ENCODE results near the gene NCL. TPM values are rescaled to one million over a fixed set of nuclear protein-coding genes. Genes with fewer than 3 reads are reported as not detected.

The NCL gene
- total and polyA plus RNA-seq, 7 donors: 221 to 632 (median 382) TPM

DNA sequence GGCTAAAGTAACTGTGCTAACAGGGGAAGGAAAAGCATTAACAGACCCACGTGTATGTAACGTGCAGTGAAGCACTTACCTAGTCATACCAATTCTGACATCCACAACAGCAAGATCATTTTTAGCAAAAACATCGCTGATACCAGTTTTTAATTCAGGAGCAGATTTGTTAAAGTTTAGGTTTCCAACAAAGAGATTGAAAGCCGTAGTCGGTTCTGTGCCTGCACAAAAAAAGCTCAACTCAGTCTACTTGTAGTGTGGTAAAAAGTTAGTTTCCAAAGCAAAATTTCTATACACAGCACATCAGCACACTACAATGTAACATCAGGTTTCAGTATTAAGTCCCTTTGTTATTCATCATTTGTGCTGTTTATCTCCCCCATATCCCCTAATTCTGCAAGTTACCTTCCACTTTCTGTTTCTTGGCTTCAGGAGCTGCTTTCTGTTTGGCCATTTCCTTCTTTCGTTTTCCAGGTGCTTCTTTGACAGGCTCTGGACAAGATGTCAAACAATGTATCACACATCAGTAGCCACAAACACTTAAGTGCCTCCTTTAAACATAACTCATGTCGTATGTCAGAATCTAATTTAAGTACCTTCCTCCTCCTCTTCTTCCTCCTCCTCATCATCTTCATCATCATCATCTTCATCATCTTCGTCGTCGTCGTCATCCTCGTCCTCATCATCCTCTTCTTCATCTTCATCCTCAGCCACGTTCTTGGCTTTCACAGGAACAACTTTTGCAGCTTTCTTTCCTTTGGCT is 4.0 kb downstream of the NCL start:
- ATAC-seq: no peak
- Histone ChIP-seq H3K27me3 (ENCODE audit: insufficient read depth in 3 of 3, low read length in 2 of 3) (no peaks in the 10 kb centered on the region), H3K4me3 (no peak overlapping the region), H3K36me3 (ENCODE audit: insufficient read depth in 1 of 2, low read depth in 1 of 2) (peaks cover 23 to 82% of the 10 kb centered on the region in 2 donors), H3K27ac (no peak overlapping the region), H3K9me3 (no peaks in the 10 kb centered on the region), H3K4me1 (peaks cover 33% of the 10 kb centered on the region)
- no peak for DNase-seq
- TF ChIP-seq, protein P1, sequence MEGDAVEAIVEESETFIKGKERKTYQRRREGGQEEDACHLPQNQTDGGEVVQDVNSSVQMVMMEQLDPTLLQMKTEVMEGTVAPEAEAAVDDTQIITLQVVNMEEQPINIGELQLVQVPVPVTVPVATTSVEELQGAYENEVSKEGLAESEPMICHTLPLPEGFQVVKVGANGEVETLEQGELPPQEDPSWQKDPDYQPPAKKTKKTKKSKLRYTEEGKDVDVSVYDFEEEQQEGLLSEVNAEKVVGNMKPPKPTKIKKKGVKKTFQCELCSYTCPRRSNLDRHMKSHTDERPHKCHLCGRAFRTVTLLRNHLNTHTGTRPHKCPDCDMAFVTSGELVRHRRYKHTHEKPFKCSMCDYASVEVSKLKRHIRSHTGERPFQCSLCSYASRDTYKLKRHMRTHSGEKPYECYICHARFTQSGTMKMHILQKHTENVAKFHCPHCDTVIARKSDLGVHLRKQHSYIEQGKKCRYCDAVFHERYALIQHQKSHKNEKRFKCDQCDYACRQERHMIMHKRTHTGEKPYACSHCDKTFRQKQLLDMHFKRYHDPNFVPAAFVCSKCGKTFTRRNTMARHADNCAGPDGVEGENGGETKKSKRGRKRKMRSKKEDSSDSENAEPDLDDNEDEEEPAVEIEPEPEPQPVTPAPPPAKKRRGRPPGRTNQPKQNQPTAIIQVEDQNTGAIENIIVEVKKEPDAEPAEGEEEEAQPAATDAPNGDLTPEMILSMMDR (IDR thresholded peaks at IDR 0.05): no peak
- intact Hi-C loops (cut with DNase I): no loop called here
- 81 to 86% (median 81%) methylated on average over 13 of the region's 13 CpGs for WGBS, 3 donors

DNA sequence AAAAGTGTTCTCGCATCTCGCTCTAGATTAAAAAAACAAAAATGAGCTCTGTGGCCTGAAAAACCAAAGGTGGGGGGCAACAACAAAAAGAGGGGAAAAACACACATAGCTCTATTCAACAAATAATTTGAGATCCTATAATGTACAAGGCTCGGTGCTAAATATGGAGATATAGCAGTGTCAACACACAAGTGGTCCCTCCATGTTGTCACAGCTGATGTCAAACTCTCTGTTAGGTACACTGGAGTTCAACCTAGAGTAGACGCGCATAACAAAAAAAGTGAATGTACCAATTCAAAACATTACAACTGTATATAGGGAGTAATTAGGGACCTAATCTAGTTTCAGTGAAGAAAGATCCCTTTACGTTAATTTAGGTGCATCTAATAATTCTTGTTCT is 5.9 kb downstream of the NCL start:
- Histone ChIP-seq H3K4me1 (peaks cover 32% of the 10 kb centered on the region), H3K9me3 (no peaks in the 10 kb centered on the region), H3K4me3 (no peak overlapping the region), H3K27me3 (ENCODE audit: insufficient read depth in 3 of 3, low read length in 2 of 3) (no peaks in the 10 kb centered on the region), H3K36me3 (ENCODE audit: insufficient read depth in 1 of 2, low read depth in 1 of 2) (peaks cover 26 to 100% of the 10 kb centered on the region in 2 donors), H3K27ac (no peak overlapping the region)
- ATAC-seq (no peak), DNase-seq (no peak)
- TF ChIP-seq, protein P1 (IDR thresholded peaks at IDR 0.05): no peak
- 92 to 95% (median 94%) methylated on average over 6 of the region's 6 CpGs for WGBS, 3 donors
- intact Hi-C loops (cut with DNase I): loop anchor here in 1 of 2 donors (10.0 kb wide), 1 partner anchor 374 kb away; no protein-coding TSS in a partner anchor

DNA sequence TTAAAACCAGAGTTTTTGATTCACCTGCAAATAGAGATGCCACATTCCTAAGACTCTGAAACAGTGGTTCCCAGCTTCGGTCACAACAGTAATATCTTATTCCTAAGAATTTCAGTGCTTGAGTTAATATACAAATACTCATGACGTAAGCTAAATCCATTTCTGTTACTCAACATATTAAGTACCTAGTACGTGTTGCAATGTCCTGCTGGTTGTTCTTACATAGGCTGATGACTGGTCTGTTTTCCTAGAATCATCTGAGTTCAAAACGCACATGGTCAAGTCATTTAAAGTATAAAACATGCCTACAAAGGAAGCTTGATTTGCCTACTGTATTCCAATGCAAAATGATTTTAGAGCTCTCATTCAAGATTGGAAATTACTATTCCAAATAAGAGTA is 7.2 kb downstream of the NCL start:
- H3K27me3 ChIP-seq (ENCODE audit: insufficient read depth in 3 of 3, low read length in 2 of 3): no peaks in the 10 kb centered on the region
- DNase-seq (no peak), ATAC-seq (peak in 1 of 4 donors; percentile 20)
- intact Hi-C loops (cut with DNase I): loop anchor here in 1 of 2 donors (10.0 kb wide), 1 partner anchor 372 kb away; no protein-coding TSS in a partner anchor
- TF ChIP-seq, protein P1 (IDR thresholded peaks at IDR 0.05): no peak
- H3K4me3 ChIP-seq: no peak overlapping the region
- WGBS, 3 donors: 72 to 78% (median 74%) methylated on average over 4 of the region's 4 CpGs
- no peak overlapping the region for H3K27ac ChIP-seq
- H3K9me3 ChIP-seq: no peaks in the 10 kb centered on the region
- H3K4me1 ChIP-seq: peaks cover 20% of the 10 kb centered on the region
- H3K36me3 ChIP-seq (ENCODE audit: insufficient read depth in 1 of 2, low read depth in 1 of 2): peaks cover 26 to 98% of the 10 kb centered on the region in 2 donors

DNA sequence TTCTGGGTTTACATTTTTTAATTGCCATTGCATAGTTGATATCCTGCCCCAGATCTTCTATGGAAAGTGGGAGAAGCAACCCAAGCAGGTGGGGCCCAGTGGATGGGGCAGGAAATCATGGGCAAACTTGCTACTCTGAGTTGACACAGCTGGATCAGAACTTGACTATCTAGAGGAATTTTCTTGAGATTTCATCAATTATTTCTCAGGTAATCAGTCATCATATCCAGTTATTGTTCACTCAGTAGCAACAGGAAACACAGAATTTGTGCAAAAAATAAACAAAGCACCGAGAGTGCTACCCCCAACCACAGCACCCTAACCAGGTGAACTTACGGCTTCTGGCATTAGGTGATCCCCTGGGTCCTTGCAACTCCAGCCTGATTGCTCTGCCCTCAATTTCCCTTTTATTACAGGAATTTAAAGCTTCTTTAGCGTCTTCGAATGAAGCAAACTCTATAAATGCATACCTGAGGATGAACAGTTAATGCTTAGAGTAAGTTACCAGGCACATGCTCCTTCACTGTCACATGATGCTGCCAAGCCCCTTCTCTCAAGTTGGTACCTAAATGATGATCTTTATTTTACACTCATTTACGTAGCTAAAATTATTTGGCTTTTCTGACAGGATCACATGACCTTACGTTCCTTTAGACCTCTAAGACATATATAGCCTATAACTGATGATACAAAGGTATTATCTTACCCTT is 7.8 kb downstream of the NCL start:
- Histone ChIP-seq H3K36me3 (ENCODE audit: insufficient read depth in 1 of 2, low read depth in 1 of 2) (peaks cover 26 to 92% of the 10 kb centered on the region in 2 donors), H3K4me3 (no peak overlapping the region), H3K27ac (no peak overlapping the region), H3K27me3 (ENCODE audit: insufficient read depth in 3 of 3, low read length in 2 of 3) (no peaks in the 10 kb centered on the region), H3K9me3 (no peaks in the 10 kb centered on the region), H3K4me1 (peaks cover 14% of the 10 kb centered on the region)
- 74 to 83% (median 75%) methylated on average over 6 of the region's 6 CpGs for WGBS, 3 donors
- intact Hi-C loops (cut with DNase I): loop anchor here in 1 of 2 donors (10.0 kb wide), 1 partner anchor 372 kb away; no protein-coding TSS in a partner anchor
- TF ChIP-seq, protein P1 (IDR thresholded peaks at IDR 0.05): no peak
- ATAC-seq (no peak), DNase-seq (no peak)

All from psoas muscle (tissue), 8 donors.